IPS DF 19.7 (cell line): ENCODE data around the gene OSBPL10.
"Not testable (repeated sequence)": the region's sequence is repeated elsewhere in the genome, so short reads cannot be mapped to it uniquely, and the experiment has no call there.

Experiments used
- DNase-seq: peaks from one replicate; pipeline ENCODE4 v3.0.0-alpha.2; 2013; ENCODE audit warnings: low read depth, low spot score

The OSBPL10 gene

DNA sequence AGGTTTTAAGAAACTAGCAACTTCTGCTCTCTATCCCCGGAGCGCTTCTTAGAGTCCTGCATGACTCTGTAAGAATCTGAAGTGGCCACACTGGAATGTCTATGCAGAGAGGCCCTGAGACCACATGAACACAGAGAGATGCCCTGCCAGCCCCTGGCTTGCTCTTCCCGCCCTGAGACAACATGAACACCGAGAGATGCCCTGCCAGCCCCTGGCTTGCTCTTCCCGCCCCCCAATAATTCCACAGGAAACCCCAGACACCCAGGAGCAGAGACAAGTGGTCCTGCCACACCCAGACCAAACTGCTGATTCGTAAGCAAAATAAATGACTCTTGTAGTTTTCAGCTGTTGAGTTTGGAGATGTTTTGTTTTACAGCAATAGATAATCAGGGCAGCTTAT is 166.1 kb downstream of the OSBPL10 start:
- no peak for DNase-seq

DNA sequence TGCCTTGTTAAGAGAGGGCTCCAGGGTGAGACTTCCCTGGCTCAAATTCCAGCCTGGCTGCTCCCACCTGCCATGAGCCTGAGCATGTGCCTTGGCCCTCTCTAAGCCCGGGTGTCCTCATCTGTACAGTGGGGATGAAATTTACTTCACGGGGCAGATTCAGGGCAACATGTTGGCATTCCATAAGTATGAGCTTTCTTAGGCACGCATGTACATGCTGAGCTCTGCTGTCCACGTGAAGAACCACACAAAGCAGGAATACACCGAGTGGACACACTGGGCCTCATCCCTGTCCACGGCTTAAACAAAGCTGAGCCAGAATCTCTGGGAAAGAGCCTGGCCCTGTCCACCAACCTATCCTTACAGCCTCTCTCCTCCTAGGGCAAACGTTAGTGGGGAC is 167.4 kb downstream of the OSBPL10 start:
- DNase-seq = no peak

DNA sequence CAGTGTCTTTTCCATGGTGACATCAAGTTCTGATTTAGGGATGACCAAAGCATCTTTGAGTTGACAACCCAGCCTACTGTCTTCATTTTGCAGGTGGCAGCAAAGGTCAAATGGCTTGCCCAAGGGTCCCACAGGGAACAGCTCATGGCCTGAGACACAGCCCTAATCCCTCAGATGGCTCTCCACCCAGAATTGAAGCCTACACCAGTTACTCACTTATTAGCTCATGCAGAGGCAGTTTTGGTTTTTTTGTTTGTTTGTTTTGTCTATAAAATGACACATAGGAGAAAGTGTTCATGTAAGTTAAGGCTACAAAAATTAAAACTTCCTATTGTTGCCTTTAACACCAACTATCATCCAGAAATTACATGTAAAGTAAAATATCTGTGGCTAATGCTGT is 167.9 kb downstream of the OSBPL10 start:
- no peak for DNase-seq

DNA sequence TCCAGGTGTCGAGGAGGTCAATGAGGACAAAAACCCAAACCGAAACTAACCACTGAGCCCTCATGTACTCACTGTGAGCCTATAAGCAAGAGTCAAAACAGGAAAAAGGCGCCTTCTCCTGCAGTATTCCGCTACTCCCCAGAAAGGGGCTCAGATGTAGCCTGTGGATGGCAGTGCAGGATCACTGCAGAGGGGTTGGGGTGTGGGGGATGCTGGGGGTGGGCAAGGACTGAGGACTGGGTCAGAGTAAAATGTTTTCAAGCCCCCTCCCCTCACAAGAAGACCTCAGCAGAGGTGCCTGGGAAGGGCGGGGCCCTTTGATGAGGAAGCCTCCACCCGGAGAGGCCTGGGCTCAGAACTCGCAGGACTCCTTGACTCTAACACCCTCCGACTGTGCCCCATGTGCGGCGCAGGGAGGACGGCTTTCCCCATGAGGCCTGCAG is 170.1 kb downstream of the OSBPL10 start:
- no peak for DNase-seq

DNA sequence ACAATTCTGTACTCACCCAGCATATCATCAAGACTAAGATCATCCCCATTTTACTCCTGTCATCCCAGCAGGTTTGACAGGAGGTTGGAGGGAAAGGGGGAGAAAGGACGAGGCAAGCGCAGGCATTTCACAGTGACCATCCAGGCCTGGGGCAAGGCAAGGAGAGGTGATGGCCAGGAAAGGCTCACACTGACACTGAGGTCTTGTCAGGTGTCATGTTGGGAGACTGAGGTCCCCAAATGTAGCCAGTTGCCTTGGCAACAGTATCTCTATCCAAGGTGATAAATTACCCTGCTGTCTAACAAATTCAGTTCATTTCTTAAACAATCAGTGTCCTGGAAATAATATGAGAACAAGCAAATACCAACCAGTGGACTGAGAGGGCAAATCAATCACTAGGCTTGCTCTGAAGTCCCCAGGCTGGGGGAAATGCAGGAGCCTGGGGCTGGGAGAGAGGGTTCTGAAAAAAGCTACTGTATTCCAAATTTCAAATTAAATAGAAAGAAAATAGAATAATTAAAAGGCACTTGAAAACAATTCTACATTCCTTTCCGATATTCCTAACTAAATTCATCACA is 172.8 kb downstream of the OSBPL10 start:
- no peak for DNase-seq

DNA sequence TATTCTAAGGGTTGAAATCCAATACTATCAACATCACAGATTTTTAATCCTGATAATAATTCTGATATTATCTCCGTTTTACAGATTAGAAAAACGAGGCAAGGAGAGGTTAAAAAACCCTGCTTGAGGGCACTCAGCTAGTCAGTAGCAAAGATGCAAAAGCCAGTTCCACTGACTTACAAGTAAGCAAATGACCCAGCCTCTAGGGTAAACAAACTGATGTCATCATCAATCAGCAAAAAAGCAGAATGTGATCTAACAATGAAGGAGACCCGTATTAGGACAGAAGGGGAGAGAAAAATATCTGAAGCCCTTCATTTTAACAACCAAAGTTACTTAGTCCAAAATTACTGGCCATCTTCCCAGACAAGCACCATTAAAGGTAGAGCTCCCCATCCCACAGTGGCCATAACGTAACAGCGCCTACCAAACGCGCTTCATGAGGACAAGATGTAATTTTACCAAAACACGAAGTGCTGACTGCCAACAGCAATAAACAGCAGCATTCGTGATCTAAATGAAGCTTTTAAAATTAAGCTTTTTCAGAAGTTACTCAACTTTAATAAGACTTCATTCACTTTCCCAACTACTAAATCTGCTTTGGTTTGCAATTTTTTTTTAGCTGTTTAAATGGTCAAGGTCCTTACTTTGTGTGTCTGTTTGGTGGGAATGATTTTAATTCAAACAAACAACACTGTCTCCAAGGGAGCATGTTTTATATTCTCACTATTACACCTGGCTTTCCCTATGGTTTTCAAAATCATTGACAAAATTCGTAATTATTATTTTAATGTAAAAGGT is 176.6 kb downstream of the OSBPL10 start:
- DNase-seq = no peak

DNA sequence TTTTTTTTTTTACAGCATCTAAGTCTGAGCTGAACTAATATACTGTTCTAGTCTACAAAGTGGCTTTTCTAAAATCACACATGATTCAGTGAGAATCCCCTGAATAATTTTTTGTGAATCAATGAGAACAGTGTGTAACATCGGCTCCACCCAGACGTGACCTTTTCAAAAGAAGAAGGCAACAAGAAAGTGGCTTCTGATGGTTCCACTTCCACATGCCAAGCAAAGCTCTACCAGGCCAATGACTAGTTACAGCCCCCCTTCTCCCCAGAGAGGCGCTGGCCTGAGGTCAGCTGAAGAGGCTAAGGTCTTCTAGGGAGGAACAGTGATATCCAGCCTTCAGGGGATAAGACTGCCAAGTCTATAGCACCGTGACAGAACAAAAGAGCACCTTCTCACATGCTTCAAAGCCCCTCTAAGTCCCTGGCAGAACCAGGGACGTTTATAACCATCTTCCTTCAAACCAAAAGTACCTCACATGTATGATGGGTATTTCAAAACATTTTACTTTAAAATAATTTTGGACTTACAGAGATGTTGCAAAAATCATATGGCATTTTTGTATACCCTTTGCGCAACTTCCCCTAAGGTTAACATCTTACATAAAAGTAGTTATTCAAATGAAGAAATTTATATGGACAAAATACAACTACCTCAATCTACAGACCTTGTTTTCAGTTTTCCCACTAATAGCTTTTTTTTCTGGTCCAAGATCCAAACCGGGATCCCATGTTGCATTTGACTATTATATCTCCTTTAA is 177.9 kb downstream of the OSBPL10 start:
- DNase-seq = no peak

DNA sequence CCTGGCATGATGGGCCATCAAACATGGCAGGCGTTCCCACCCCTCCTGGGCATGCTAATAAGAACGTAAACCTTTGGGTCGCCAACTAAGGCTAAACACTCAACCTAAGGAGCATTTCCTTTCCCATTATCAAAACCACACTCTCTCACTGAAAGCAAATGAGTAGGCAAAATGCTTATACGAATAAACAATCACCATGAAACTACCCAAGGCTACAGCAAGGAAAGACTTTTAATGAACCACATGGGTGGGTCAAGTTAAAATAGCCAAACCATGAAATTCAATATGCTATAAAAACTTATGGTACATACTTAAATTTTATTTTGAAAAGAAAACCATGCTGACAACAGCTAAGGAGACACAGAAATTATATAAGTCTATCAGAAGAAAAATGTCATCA is 180.6 kb downstream of the OSBPL10 start:
- DNase-seq = no peak

DNA sequence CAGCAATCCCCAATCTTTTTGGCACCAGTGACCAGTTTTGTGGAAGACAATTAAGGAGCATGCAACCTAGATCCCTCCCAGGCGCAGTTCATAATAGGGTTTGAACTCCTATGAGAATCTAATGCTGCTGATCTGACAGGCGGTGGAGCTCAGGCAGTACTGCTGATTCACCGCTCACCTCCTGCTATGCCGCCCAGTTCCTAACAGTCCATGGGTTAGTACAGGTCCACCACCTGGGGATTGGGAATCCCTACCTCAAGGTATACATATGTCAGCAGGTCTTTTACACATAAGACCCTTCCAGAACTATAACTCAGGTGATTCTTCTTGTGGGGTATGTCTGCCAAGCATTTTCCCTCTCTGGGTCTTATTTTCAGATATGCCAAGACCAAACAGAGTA is 182.2 kb downstream of the OSBPL10 start:
- no peak for DNase-seq

DNA sequence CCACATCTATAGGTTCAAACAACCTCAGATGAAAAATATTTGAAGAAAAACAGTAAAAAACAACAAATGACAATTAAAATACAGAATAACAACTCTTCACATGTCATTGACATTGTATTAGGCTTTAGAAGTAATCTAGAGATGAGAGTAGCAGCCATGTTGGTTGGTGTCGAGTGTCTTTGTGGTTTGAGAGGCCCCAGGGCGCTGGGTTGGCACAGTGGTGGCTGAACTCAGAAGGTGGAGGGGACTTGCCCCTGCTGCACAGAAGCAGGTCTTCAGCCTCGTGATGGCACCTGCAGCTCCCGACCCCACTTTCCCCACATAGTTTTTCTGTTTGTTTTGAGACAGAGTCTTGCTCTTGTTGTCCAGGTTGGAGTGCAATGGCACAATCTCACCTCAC is 187.2 kb downstream of the OSBPL10 start:
- DNase-seq = no peak

DNA sequence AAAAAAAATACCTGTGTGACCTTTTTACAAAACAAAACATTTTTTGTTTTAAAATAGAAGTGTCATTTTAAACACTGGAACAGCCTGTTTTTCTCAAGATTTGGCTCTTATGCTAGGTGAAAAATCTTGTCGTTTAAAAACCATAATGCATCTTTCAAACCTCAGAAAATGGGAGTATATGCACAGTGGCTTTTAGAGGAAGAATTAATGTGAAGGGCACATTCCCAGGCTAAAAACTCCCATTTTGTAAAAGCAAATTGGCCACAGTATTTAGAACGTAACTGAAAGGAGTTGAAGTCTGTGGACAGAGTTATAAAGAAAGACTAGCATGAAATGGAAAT is 190.0 kb downstream of the OSBPL10 start:
- no peak for DNase-seq

DNA sequence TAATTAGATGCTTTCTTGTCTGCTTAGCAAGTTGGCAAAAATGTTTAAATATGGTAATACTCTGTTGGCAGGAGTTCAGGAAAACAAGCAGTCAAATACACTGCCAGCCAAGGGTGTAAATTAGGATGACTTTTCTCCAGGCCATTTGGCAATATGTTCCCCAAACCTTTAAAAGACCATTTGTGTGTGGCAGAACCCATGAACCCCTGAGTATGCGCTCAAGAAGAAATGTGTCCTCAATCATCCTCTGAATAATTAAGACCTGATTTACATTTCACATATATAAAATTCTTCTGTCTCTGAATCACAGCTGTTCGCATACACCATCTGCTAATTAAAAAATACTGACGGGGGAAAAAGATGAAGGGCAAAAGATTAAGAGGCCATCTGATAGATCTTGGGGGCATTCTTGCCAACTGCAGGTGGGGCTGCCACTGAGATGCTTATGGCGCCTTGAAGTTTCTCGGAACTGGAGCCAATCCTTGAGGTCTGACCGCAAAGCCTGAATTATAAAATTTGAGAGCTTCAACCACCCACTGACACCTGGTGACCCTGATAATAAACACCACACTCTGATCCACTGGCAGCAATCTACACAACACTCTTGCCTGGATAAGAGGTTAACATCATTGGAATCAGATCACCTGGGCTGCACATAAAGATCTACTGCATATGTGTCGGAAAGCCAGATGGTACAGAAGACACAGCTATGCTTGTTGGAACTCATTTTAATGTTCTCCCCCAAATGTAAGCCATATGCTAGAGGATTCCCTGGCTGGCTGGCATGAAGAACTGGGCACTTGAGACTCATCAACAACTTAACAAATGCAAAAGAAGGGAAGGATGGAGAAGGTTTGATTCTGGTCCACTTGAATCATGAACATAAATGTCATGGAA is 190.6 kb downstream of the OSBPL10 start:
- DNase-seq = no peak

DNA sequence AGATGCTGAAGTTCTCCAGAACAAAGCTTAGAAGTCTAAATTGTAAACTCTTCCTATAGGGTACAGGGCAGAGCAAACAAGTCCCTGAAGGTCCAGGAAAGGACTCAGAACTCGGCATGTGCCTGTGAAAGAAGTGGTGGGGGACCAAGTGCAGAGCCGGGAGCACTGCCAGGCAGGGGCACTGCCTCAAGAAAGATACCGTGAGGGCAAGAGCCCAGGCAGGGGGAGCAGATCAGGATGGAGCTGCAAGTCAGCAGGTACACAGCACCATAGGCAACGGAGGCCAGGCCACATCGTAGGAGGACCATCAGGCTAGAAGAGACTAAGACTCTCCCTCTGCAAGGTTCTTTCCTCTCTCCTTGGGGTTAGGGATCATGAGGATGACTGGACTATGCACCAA is 191.6 kb downstream of the OSBPL10 start:
- no peak for DNase-seq

DNA sequence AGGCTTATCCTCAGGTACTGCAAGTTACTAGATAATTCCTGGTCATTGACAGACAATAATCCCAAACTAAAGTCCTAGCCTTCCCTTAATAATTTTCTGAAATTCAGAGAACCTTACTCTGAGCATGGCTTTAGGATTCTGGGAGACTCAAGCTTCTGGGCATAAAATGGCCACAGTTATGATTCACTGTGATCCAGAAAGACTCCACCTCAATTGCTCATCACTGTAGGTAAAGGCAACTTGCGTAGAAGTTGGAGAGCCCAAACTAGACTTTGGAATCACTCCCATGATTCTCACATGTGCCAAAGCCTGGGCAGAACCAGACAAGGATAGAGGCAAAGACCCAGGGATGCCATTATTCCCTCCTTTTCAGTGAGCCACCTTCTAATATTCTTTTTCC is 195.3 kb downstream of the OSBPL10 start:
- no peak for DNase-seq

DNA sequence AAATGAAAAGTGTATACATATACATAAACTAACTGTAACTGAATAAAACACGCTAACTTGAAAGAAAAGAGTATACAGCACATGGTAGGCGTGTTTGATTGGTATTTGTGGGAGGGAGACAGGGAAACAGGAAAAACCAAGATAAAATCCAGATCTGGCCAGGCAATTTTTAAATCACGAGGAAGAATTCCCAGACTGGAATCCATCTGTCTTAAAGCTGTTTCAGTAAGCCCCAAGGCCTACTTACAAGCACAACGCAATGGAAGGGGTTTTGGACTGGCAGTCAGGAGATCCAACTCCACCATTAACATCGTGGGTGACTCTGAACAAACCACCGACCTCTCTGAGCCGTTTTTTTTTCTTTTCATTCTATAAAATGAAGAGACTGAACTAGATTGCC is 195.8 kb downstream of the OSBPL10 start:
- no peak for DNase-seq

DNA sequence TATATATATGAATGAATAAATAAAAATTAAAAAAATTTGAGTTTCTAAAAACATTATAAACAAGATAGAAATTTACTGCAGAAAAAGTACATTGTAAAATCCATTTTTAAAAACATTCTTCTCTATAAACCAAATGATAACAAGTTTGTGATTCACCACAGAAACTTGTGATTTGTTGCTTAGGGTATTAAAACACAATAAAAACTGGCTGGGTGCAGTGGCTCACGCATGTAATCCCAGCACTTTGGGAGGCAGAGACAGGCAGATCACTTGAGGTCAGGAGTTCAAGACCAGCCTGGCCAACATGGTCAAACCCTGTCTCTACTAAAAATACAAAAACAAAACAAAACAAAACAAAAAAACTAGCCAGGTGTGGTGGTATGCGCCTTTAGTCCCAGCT is 197.2 kb downstream of the OSBPL10 start:
- not testable (repeated sequence) for DNase-seq

DNA sequence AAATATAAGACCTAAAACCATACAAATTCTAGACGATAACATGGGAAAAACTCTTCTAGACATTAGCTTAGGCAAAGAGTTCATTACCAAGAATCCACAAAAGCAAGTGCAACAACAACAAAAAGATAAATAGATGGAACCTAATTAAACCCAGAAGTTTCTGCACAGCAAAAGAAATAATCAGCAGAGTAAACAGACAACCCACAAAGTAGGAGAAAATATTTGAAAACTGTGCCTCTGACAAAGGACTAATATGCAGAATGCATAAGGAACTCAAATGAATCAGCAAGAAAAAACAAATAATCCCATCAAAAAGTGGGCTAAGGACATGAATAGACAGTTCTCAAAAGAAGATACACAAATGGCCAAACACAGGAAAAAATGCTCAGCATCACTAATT is 198.8 kb downstream of the OSBPL10 start:
- not testable (repeated sequence) for DNase-seq

DNA sequence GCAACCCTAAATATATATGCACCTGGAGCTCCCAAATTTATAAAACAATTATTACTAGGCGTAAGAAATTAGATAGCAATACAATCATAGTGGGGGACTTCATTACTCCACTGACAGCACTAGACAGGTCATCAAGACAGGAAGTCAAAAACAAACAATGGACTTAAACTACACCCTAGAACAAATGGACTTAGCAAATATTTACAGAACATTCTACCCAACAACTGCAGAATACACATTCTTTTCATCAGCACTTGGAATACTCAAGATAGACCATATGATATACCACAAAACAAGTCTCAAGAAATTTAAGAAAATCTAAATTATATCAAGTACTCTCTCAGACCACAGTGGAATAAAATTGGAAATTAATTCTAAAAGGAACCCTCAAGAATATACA is 201.5 kb downstream of the OSBPL10 start:
- no peak for DNase-seq

DNA sequence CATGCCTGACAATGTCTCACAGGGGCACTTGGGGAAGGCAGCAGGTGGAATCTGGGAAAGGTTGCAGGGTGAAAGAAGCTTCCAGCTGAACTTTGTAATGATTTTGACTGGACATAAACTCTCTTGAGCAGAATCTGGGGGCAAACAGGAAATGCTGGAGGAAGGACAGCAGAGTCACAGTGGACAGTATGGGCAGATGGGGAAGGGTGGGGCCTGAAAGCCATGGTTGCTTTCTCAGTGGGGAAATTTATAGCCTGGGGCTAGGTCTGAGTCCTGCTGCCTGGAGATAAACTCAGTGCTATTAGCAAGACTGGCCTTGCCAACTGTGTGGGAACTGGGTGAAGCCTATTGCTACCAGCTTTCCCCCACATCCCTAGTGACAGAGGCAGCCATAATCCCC is 203.2 kb downstream of the OSBPL10 start:
- DNase-seq = no peak

DNA sequence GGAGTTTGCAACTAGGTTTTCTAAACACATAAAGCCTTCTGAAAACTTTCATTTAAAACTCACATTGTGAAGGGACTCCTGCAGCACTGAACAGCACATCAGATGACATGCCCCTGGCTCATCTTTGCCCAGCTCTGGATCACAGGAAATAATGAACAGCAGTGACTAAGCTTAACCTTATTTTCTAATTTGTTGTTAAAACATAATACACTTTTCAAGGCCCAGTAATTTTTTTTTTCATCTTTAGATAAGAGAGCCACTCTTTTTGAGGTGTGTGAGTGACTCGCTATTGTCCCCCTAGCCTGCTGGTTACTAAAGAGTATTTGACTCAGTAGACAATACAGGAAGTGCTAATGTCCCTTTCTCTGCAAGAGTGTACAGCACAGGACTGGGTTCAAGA is 204.0 kb downstream of the OSBPL10 start:
- DNase-seq = no peak

DNA sequence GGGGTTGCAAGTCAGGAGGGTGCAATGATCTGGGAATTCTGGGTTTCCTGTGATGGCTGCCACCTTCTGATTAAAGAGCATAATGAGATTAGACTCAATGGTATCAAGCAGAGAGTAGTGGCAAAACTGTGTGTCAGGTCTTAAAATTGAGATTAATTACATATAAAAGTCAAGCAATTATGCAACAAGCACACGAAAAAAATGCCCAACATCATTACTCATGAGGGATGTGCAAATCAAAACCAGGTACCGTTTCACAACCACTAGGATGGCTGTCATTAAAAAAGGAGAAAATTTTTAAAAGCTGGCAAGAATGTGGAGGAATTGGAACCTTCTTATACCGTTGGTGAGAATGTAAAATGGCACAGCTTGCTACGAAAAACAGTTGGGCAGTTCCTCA is 205.0 kb downstream of the OSBPL10 start:
- no peak for DNase-seq

DNA sequence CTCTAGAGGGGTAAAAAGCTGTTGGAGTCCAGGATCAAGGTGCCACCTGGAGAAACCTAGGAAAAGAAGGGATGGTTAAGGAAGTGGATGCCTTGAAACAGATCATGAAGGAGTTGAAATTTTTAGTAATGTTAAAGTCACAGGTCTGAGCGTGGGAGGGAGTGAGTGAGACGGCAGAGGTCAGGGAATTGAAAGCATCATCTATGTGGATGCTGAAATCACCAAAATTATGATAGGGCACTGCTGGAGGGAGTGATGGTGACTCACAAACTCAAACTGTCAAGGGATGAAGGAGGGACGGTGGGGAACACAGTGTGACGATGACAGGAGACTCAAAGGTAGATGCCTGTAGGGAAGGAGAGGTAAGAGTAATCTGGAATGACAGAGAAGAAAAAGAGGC is 205.7 kb downstream of the OSBPL10 start:
- no peak for DNase-seq
